Adrenal gland (tissue), 12 donors: ENCODE results near the gene HNRNPL. TPM values are rescaled to one million over a fixed set of nuclear protein-coding genes. Genes with fewer than 3 reads are reported as not detected.

Experiments used
- DNase-seq, 7 donors: peaks; one replicate each; pipeline ENCODE4 v3.0.0-alpha.2; 2019 to 2020
- H3K27ac ChIP-seq, 5 donors: fragments of 200-600 bp; sonication (generic) in 4 of 5; 1 replicate in 3 of 5; 2 replicates in 2 of 5; pipeline versions ENCODE4 v1.5.1 to v1.8.0; 2016 to 2020; ENCODE audit warnings: mild to moderate bottlenecking in 1 of 5
- H3K27me3 ChIP-seq: fragments of 200-600 bp; 2 replicates; pipeline ENCODE4 v1.8.0; 2021
- H3K36me3 ChIP-seq, 2 donors: fragments of 200-600 bp; replicated peaks in 1 of 2; 1 replicate in 1 of 2; 2 replicates in 1 of 2; pipeline versions ENCODE4 v1.5.1 to v1.8.0; 2018 to 2022
- H3K4me1 ChIP-seq, 2 donors: fragments of 200-600 bp; replicated peaks in 1 of 2; 1 replicate in 1 of 2; 2 replicates in 1 of 2; pipeline versions ENCODE4 v1.5.1 to v1.8.0; 2018 to 2021
- H3K4me3 ChIP-seq, 4 donors: fragments of 200-600 bp; sonication (generic) in 3 of 4; one replicate each; pipeline ENCODE4 v1.5.1; 2016 to 2018
- H3K9me3 ChIP-seq, 3 donors: fragments of 200-600 bp; sonication (generic) in 1 of 3; replicated peaks in 1 of 3; 1 replicate in 2 of 3; 2 replicates in 1 of 3; pipeline versions ENCODE4 v1.5.1 to v1.8.0; 2016 to 2021
- CTCF ChIP-seq, 6 experiments: fragments of 450-650 bp in 4 of 6; fragments of 200-600 bp in 2 of 6; sonication (generic) in 1 of 6; IDR thresholded peaks; 1 replicate in 5 of 6; 2 replicates in 1 of 6; pipeline versions ENCODE4 v1.5.1 to v1.8.0; 2016 to 2021; ENCODE audit warnings: antibody characterized with exemption in 6 of 6, mild to moderate bottlenecking in 2 of 6, moderate library complexity in 1 of 6
- POLR2A ChIP-seq, 2 donors: fragments of 450-650 bp; IDR thresholded peaks; one replicate each; pipeline ENCODE4 v1.6.1; 2017; ENCODE audit warnings: antibody characterized with exemption in 2 of 2, mild to moderate bottlenecking in 2 of 2, moderate library complexity in 1 of 2
- WGBS, 4 donors: extraction: QIAGEN DNeasy Blood & Tissue Kit in 2 of 4; methylation state at CpG; one replicate each; pipeline versions ENCODE4 v1.1.5 to v1.1.7; 2013 to 2017; 5-methylcytosine and 5-hydroxymethylcytosine counted together
- intact Hi-C, 2 donors: fragments of 100-400 bp; cut with DNase I; formaldehyde crosslinking; loops; one replicate each; pipeline versions ENCODE4 v1.14.1 to v1.15.0; 2022 to 2023
- polyA plus RNA-seq, 3 donors: library from polyadenylated mRNA; stranded (reverse); fragments of 200-250 nt in 2 of 3; fragments of 350-450 nt in 1 of 3; fragmentation: Illumina TruSeq in 1 of 3; extraction: RNeasy Lipid Tissue Mini Kit (QIAGEN cat#74804) in 1 of 3; gene quantifications; one replicate each; pipeline ENCODE4 v1.2.3, GENCODE V29; 2013 to 2014
- total RNA-seq, 9 donors: library from RNA; depleted of rRNA in 4 of 9; stranded (reverse); fragments of >200 nt in 4 of 9; fragments of 120-200 nt in 1 of 9; fragmentation: NEBNext Ultra II Directional in 1 of 9; extraction: Animal tissue kit (Norgen Biotek cat#: 25700) in 1 of 9; gene quantifications; one replicate each; pipeline versions ENCODE4 v1.1.0 to v1.2.4, GENCODE V29; 2013 to 2023
- donor health status: healthy with polysubstance abuse.
- donor health status: Bipolar disorder and iron deficiency.
- donor health status: DM: yes; HTN: yes; CAD: no.
- donor health status: DM: no; HTN: no; CAD: no.
- donor health status: DM: no; HTN: no; CAD: no.
- donor health status: DM: yes; HTN: yes; CAD: no.

HNRNPL gene
- total and polyA plus RNA-seq, 12 donors, result 133 to 295 (median 203) TPM

GRCh38 chr19:38837656-38838121, 12.1 kb downstream of the HNRNPL start:
- Histone ChIP-seq H3K27me3 (no peaks in the 10 kb centered on the region), H3K9me3 (no peaks in the 10 kb centered on the region), H3K4me1 (peaks cover 24 to 66% of the 10 kb centered on the region in 2 donors), H3K27ac (peak overlapping the region in 4 of 5 donors; percentile 17 to 86 (median 60)), H3K4me3 (no peak overlapping the region), H3K36me3 (peaks cover 0 to 77% of the 10 kb centered on the region in 2 donors)
- DNase-seq, result no peak
- intact Hi-C loops, result no loop called here
- 60 to 66% (median 65%) methylated on average over 5 to 7 of the region's 7 CpGs for WGBS, 4 donors
- TF ChIP-seq CTCF (IDR thresholded peaks at IDR 0.05) (no peak), POLR2A (IDR thresholded peaks at IDR 0.05) (no peak)

GRCh38 chr19:38836983-38837626, 12.7 kb downstream of the HNRNPL start:
- TF ChIP-seq CTCF (IDR thresholded peaks at IDR 0.05) (no peak), POLR2A (IDR thresholded peaks at IDR 0.05) (no peak)
- intact Hi-C loops, result no loop called here
- H3K36me3 ChIP-seq, result peaks cover 0 to 71% of the 10 kb centered on the region in 2 donors
- peak in 3 of 7 donors; percentile 59 to 77 (median 64) for DNase-seq
- WGBS, 4 donors, result 54 to 80% (median 69%) methylated on average over 4 to 6 of the region's 6 CpGs
- H3K4me3 ChIP-seq, result no peak overlapping the region
- no peaks in the 10 kb centered on the region for H3K9me3 ChIP-seq
- no peaks in the 10 kb centered on the region for H3K27me3 ChIP-seq
- peaks cover 29 to 70% of the 10 kb centered on the region in 2 donors for H3K4me1 ChIP-seq
- peak overlapping the region in 4 of 5 donors; percentile 17 to 86 (median 60) for H3K27ac ChIP-seq

GRCh38 chr19:38836159-38836982, 13.4 kb downstream of the HNRNPL start:
- Histone ChIP-seq H3K4me1 (peaks cover 30 to 63% of the 10 kb centered on the region in 2 donors), H3K27ac (peak overlapping the region; percentile 27 to 86 (median 71)), H3K4me3 (no peak overlapping the region), H3K36me3 (peaks cover 0 to 64% of the 10 kb centered on the region in 2 donors), H3K9me3 (no peaks in the 10 kb centered on the region), H3K27me3 (no peaks in the 10 kb centered on the region)
- WGBS, 4 donors, result 60 to 70% (median 64%) methylated on average over 8 of the region's 8 CpGs
- intact Hi-C loops, result no loop called here
- TF ChIP-seq POLR2A (IDR thresholded peaks at IDR 0.05), result no peak
- TF ChIP-seq CTCF (IDR thresholded peaks at IDR 0.05), result no peak
- DNase-seq, result no peak

GRCh38 chr19:38834590-38834989, 15.2 kb downstream of the HNRNPL start:
- H3K27ac ChIP-seq, result peak overlapping the region in 4 of 5 donors; percentile 2 to 79 (median 68)
- peaks cover 28 to 65% of the 10 kb centered on the region in 2 donors for H3K4me1 ChIP-seq
- H3K27me3 ChIP-seq, result no peaks in the 10 kb centered on the region
- intact Hi-C loops, result no loop called here
- 93 to 99% (median 95%) methylated on average over 6 of the region's 6 CpGs for WGBS, 4 donors
- H3K36me3 ChIP-seq, result peaks cover 0 to 55% of the 10 kb centered on the region in 2 donors
- no peaks in the 10 kb centered on the region for H3K9me3 ChIP-seq
- H3K4me3 ChIP-seq, result no peak overlapping the region
- no peak for TF ChIP-seq CTCF (IDR thresholded peaks at IDR 0.05)
- no peak for TF ChIP-seq POLR2A (IDR thresholded peaks at IDR 0.05)
- DNase-seq, result no peak
